Sciatic nerve (tissue), 2 donors: ENCODE data around the gene NXF3. TPM values are rescaled to one million over a fixed set of nuclear protein-coding genes. Genes with fewer than 3 reads are reported as not detected.
"Not testable (repeated sequence)": the region's sequence is repeated elsewhere in the genome, so short reads cannot be mapped to it uniquely, and the experiment has no call there.

Experiments
- ATAC-seq: fragments of 200-7000 bp; cut with Tn5 transposase; one replicate; pipeline ENCODE4 v1.9.1; 2020; ENCODE audit warnings: mild to moderate bottlenecking, moderate library complexity
- DNase-seq: peaks from one replicate; pipeline ENCODE4 v3.0.0-alpha.2; 2020; ENCODE audit warnings: low spot score
- intact Hi-C: fragments of 100-400 bp; cut with DNase I; formaldehyde crosslinking; loops from one replicate; pipeline ENCODE4 v1.14.2; 2022
- total RNA-seq: library from RNA; stranded (reverse); fragmentation: NEBNext Ultra II Directional; extraction: Animal tissue kit (Norgen Biotek cat#: 25700); gene quantifications from one replicate; pipeline ENCODE4 v1.2.1, GENCODE V29; 2021
- donor health status: DM: no; HTN: no; CAD: no.
- donor health status: DM: no; HTN: no; CAD: no.

NXF3 gene
- total RNA-seq, 1 donor from 2014 or later = 0.94 TPM

DNA sequence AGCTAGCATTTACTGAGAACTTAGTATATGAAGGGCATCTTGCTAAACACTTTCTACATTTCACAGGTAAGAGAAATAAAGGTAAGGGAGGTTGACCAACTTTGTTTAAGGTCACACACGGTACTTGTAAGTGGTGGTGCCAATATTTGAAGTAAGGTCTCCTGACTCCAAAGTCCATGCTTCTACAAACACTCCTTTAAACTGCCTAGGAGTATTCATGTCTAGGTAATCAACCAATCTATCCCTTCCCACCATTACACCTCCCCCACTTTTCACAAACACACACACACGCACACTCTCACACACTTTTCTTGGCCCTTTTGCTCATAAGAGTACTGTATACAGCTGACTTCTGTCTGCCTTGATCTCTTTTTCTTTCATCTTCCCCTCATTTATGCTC is 36.0 kb downstream of the NXF3 start:
- intact Hi-C loops = no loop called here
- DNase-seq (no peak), ATAC-seq (no peak)

DNA sequence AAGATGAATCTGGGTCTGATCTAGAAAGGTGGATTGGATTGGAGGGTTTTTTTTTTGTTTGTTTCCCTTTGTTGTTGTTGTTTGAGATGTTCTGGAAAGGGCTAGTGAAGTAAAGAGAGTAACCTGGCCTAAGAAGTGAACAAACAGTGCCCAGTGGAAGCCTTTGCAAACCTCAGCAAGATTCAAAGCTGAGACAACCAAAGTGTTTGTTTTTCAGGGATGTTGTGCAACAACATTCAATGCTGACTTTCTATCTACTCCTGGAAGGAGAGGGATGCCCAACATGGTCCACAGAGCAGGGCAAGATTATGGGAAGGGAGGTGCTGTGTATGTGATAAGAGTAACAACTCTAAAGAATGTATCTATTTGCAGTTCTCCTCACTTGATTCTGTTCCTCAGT is 40.3 kb downstream of the NXF3 start:
- intact Hi-C loops = no loop called here
- ATAC-seq (no peak), DNase-seq (no peak)

DNA sequence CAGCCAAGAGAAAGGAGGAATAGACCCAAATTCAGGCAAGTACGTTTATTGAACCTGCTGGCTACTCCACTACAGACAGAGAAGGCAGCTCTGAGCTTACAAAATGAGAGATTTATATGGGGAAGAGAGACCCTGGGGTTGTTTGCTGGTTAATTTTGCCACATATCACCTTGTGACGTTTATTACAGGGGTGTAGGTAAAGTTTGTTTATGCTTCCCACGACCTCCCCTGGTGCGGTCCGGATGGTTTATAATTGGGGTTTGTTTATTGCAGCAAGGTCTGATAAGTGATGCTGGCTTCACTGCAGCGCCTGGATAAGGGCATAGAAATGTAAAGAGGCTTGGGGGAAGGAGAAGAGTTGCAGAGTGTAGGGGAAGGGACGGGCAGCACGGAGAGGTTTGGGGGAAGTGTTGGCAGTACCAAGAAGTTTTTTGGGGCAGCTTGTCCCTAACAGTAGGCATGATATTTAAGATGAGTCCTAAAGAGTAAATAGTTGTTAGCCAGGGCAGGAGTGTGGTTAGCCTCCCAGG is 41.6 kb downstream of the NXF3 start:
- DNase-seq (no peak), ATAC-seq (no peak)
- intact Hi-C loops = no loop called here

DNA sequence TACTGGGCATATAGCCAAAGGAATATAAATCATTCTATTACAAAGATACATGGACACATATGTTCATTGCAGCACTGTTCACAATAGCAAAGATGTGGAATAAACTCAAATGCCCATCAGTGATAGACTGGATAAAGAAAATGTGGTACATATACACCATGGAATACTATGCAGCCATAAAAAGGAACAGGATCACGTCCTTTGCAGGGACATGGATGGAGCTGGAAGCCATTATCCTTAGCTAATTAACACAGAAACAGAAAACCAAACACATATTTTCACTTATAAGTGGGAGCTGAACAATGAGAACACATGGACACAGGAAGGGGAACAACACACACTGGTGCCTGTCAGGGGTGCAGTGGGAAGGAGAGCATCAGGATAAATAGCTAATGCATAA is 59.6 kb downstream of the NXF3 start:
- DNase-seq, ATAC-seq, intact Hi-C loops: not testable (repeated sequence)

Other genes with a start within 250 kb of the NXF3 start
- gene RAB40AL, start 155.9 kb downstream of the NXF3 start, total RNA-seq = 1.6 TPM
- 1.7 TPM for gene BEX1, start 29.0 kb downstream of the NXF3 start, total RNA-seq
- 38.9 TPM for gene BEX4, start 122.0 kb upstream of the NXF3 start, total RNA-seq
- 50.0 TPM for gene TCEAL8, start 162.0 kb upstream of the NXF3 start, total RNA-seq
- gene TCEAL5, start 183.6 kb upstream of the NXF3 start, total RNA-seq = 1.0 TPM
- 2.6 TPM for gene BEX2, start 217.8 kb upstream of the NXF3 start, total RNA-seq
- gene TCEAL7, start 237.1 kb upstream of the NXF3 start, total RNA-seq = 15.1 TPM